Nephron progenitor cell (in vitro differentiated cells): ENCODE results near the gene EHHADH.
A peak's percentile ranks its signal among the peaks of the same experiment; 100 is the strongest.

Source experiments
- DNase-seq: peaks from one replicate; pipeline ENCODE4 v3.0.0; 2021
- H3K27ac Mint-ChIP-seq: 2 replicates; pipeline ENCODE4 v1.8.0; 2021; ENCODE audit warnings: mild to moderate bottlenecking, moderate library complexity, mixed read lengths
- H3K27me3 Mint-ChIP-seq: 2 replicates; pipeline ENCODE4 v1.8.0; 2021; ENCODE audit warnings: mild to moderate bottlenecking, low read depth, mixed read lengths; ENCODE audit not compliant: poor library complexity
- H3K36me3 Mint-ChIP-seq: 2 replicates; pipeline ENCODE4 v1.8.0; 2021; ENCODE audit warnings: low read depth, mixed read lengths
- H3K4me1 Mint-ChIP-seq: 2 replicates; pipeline ENCODE4 v1.8.0; 2021; ENCODE audit warnings: mixed read lengths
- H3K4me3 Mint-ChIP-seq: 2 replicates; pipeline ENCODE4 v1.8.0; 2021; ENCODE audit warnings: mild to moderate bottlenecking, moderate library complexity, mixed read lengths
- H3K9me3 Mint-ChIP-seq: 2 replicates; pipeline ENCODE4 v1.8.0; 2021; ENCODE audit warnings: mild to moderate bottlenecking, moderate library complexity, mixed read lengths
- CTCF ChIP-seq: fragments of 200-600 bp; sonication (generic); IDR thresholded peaks from 2 replicates; pipeline ENCODE4 v1.5.0; 2021; ENCODE audit warnings: antibody characterized with exemption

Gene EHHADH

GRCh38 chr3:185172086-185173049 is 81.5 kb downstream of the EHHADH start:
- no peaks in the 10 kb centered on the region for H3K36me3 Mint-ChIP-seq
- H3K27ac Mint-ChIP-seq, result no peak overlapping the region
- peaks cover 46% of the 10 kb centered on the region for H3K4me1 Mint-ChIP-seq
- H3K9me3 Mint-ChIP-seq, result no peaks in the 10 kb centered on the region
- H3K4me3 Mint-ChIP-seq, result no peak overlapping the region
- DNase-seq, result no peak
- no peak for TF ChIP-seq CTCF
- H3K27me3 Mint-ChIP-seq, result peaks cover 9% of the 10 kb centered on the region

GRCh38 chr3:185164428-185165217 is 89.2 kb downstream of the EHHADH start:
- DNase-seq, result no peak
- no peaks in the 10 kb centered on the region for H3K9me3 Mint-ChIP-seq
- peak overlapping the region; percentile 21 for H3K27ac Mint-ChIP-seq
- H3K27me3 Mint-ChIP-seq, result peaks cover 3% of the 10 kb centered on the region
- no peak for TF ChIP-seq CTCF
- H3K36me3 Mint-ChIP-seq, result no peaks in the 10 kb centered on the region
- peaks cover 10% of the 10 kb centered on the region for H3K4me1 Mint-ChIP-seq
- no peak overlapping the region for H3K4me3 Mint-ChIP-seq

GRCh38 chr3:185162634-185163033 is 91.2 kb downstream of the EHHADH start:
- H3K4me3 Mint-ChIP-seq, result no peak overlapping the region
- H3K4me1 Mint-ChIP-seq, result peaks cover 10% of the 10 kb centered on the region
- peaks cover 7% of the 10 kb centered on the region for H3K27me3 Mint-ChIP-seq
- TF ChIP-seq CTCF, result no peak
- no peak overlapping the region for H3K27ac Mint-ChIP-seq
- H3K36me3 Mint-ChIP-seq, result no peaks in the 10 kb centered on the region
- H3K9me3 Mint-ChIP-seq, result no peaks in the 10 kb centered on the region
- DNase-seq, result no peak

GRCh38 chr3:185161761-185162160 is 92.1 kb downstream of the EHHADH start:
- peaks cover 12% of the 10 kb centered on the region for H3K27me3 Mint-ChIP-seq
- DNase-seq, result no peak
- no peaks in the 10 kb centered on the region for H3K36me3 Mint-ChIP-seq
- TF ChIP-seq CTCF, result no peak
- no peak overlapping the region for H3K4me3 Mint-ChIP-seq
- peaks cover 10% of the 10 kb centered on the region for H3K4me1 Mint-ChIP-seq
- H3K9me3 Mint-ChIP-seq, result no peaks in the 10 kb centered on the region
- no peak overlapping the region for H3K27ac Mint-ChIP-seq

- Mint-ChIP-seq H3K27me3 (peaks cover 18% of the 10 kb centered on the region), H3K27ac (no peak overlapping the region), H3K4me1 (no peaks in the 10 kb centered on the region), H3K9me3 (no peaks in the 10 kb centered on the region), H3K36me3 (no peaks in the 10 kb centered on the region), H3K4me3 (no peak overlapping the region)
- TF ChIP-seq CTCF, result no peak
- DNase-seq, result no peak
Measured at GRCh38 chr3:185157347-185157746, 96.5 kb downstream of the EHHADH start.
